DOHH2 (cell line): ENCODE measurements around the gene DOHH.

Experiments used
- H3F3A ChIP-seq: fragments of 200-600 bp; sonication (generic), shearing (Covaris generic); 2 replicates; pipeline ENCODE4 v1.6.0; 2016; ENCODE audit warnings: antibody characterized with exemption, mild to moderate bottlenecking; ENCODE audit not compliant: control insufficient read depth, insufficient read depth
- H3K27ac ChIP-seq: fragments of 200-600 bp; sonication (generic); 2 replicates; pipeline ENCODE4 v1.5.1; 2014; ENCODE audit warnings: low read depth, mild to moderate bottlenecking, low read length, moderate library complexity
- H3K27me3 ChIP-seq: fragments of 200-600 bp; sonication (generic); 2 replicates; pipeline ENCODE4 v1.6.1; 2014; ENCODE audit warnings: mild to moderate bottlenecking, low read length, mixed read lengths; ENCODE audit not compliant: control insufficient read depth
- H3K36me3 ChIP-seq: fragments of 200-600 bp; sonication (generic); 2 replicates; pipeline ENCODE4 v1.6.1; 2014; ENCODE audit warnings: mild to moderate bottlenecking, low read length, moderate library complexity, mixed read lengths; ENCODE audit not compliant: control insufficient read depth
- H3K4me1 ChIP-seq: fragments of 200-600 bp; sonication (generic); 2 replicates; pipeline ENCODE4 v1.6.1; 2014; ENCODE audit warnings: mild to moderate bottlenecking, low read length, mixed read lengths; ENCODE audit not compliant: control insufficient read depth
- H3K4me2 ChIP-seq: fragments of 200-600 bp; sonication (generic); 2 replicates; pipeline ENCODE4 v1.6.0; 2014; ENCODE audit warnings: mild to moderate bottlenecking, low read length, moderate library complexity
- H3K4me3 ChIP-seq: fragments of 200-600 bp; sonication (generic); 2 replicates; pipeline ENCODE4 v1.5.1; 2014; ENCODE audit warnings: mild to moderate bottlenecking, low read length, mixed read lengths
- H3K79me2 ChIP-seq: fragments of 200-600 bp; sonication (generic); 2 replicates; pipeline ENCODE4 v1.6.1; 2014; ENCODE audit warnings: mild to moderate bottlenecking, low read length, mixed read lengths; ENCODE audit not compliant: control insufficient read depth
- H3K9me2 ChIP-seq: fragments of 200-600 bp; sonication (generic); replicated peaks from 2 replicates; pipeline ENCODE4 v1.6.1; 2014; ENCODE audit warnings: mild to moderate bottlenecking, low read length, mixed read lengths; ENCODE audit not compliant: control insufficient read depth
- H3K9me3 ChIP-seq: fragments of 200-600 bp; sonication (generic); 2 replicates; pipeline ENCODE4 v1.6.1; 2014; ENCODE audit warnings: antibody characterized with exemption, low read length, mixed read lengths; ENCODE audit not compliant: control insufficient read depth, insufficient read depth
- H4K20me1 ChIP-seq: fragments of 200-600 bp; sonication (generic); 2 replicates; pipeline ENCODE4 v1.6.0; 2014; ENCODE audit warnings: low read depth, mild to moderate bottlenecking, antibody characterized with exemption, low read length, moderate library complexity; ENCODE audit not compliant: control insufficient read depth, insufficient read depth
- CTCF ChIP-seq: fragments of 200-600 bp; sonication (generic); IDR thresholded peaks from one replicate; pipeline ENCODE4 v1.5.1; 2014; ENCODE audit warnings: antibody characterized with exemption, mild to moderate bottlenecking, low read depth, low read length; ENCODE audit not compliant: poor library complexity, severe bottlenecking
- EZH2phosphoT487 ChIP-seq: fragments of 200-600 bp; sonication (generic); IDR thresholded peaks from 2 replicates; pipeline ENCODE4 v1.6.1; 2017; ENCODE audit warnings: borderline replicate concordance, mild to moderate bottlenecking, antibody characterized with exemption, low read length, moderate library complexity, mixed read lengths

The DOHH gene

DNA sequence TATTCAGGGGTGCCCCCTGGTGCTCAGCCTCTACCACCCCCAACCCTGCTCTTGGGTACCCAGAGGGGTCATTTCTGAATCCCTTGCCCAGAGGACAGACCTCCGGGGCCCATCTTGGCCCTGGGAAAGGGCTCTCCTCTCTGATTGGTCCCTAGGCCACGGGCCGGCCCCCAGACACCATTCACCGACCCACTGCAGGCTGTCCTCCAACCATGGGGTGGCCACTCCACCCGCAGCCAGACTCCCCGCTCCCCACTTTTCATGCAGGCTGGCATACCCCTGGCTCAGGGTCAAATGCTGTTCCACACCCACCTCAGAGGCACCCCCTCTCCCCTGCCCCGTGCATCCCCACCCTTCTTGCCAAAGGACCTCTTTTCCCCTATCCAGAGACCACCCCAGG is 34.9 kb downstream of the DOHH start:
- Histone ChIP-seq H3K27ac (no peak overlapping the region), H3K9me3 (0 out of 2 replicates have a peak, but pooled peaks cover 2% of the 10 kb centered on the region), H3F3A (no peaks in the 10 kb centered on the region), H3K79me2 (no peaks in the 10 kb centered on the region), H3K9me2 (no peaks in the 10 kb centered on the region), H3K4me2 (no peak overlapping the region), H4K20me1 (no peaks in the 10 kb centered on the region), H3K27me3 (no peaks in the 10 kb centered on the region), H3K4me3 (no peak overlapping the region), H3K36me3 (no peaks in the 10 kb centered on the region), H3K4me1 (no peaks in the 10 kb centered on the region)
- no peak for TF ChIP-seq EZH2phosphoT487

GRCh38 chr19:3464587-3465235 is 35.8 kb downstream of the DOHH start:
- no peaks in the 10 kb centered on the region for H3K4me1 ChIP-seq
- H3K79me2 ChIP-seq, result no peaks in the 10 kb centered on the region

DNA sequence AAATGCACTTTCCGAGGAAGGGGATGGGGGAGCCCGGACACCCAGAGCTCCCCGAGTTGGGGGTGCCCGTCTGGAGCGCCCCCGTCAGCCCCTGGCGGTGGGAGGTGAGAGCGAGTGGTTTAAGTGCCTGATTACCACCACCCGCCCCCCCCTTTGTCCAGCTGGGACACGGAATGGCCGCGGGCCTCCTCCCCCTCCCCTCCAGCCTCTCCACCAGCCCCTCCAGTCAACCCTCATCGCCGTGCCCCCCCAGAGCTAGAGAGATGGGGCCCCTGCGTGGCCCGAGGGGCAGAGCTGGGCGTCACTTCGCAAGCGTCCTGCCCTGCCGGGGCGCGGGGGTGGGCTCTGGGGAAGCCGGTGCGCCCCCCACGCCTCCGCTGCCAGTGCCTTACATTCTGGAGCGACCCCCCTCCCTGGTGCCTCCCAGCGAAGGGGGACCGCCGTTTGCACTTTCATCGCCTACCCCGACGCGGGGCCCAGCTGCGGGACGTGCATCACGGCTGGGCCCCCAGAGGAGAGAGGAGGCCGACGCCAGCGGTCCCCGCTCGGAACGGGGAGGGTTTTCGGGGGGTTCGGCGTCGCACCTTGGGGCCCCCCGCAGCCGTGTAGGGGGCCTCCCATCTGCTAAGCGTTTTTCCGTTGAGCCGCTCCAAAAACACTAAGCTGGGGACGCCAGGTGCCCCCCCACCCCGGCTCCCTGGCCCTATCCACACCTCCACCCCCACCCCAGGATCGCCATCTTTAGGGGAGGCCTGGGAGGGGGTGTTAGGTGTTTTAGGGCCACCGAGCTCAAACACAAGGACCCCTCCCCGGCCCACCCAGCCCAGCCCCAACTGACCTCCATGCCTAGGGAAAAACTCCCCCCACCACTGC is 36.5 kb downstream of the DOHH start:
- Histone ChIP-seq H3K4me2 (no peak overlapping the region), H4K20me1 (no peaks in the 10 kb centered on the region), H3K36me3 (no peaks in the 10 kb centered on the region), H3F3A (no peaks in the 10 kb centered on the region), H3K4me1 (no peaks in the 10 kb centered on the region), H3K4me3 (no peak overlapping the region), H3K9me2 (no peaks in the 10 kb centered on the region), H3K9me3 (0 out of 2 replicates have a peak, but pooled peaks cover 2% of the 10 kb centered on the region), H3K27me3 (no peaks in the 10 kb centered on the region), H3K27ac (no peak overlapping the region), H3K79me2 (no peaks in the 10 kb centered on the region)
- TF ChIP-seq CTCF (no peak), EZH2phosphoT487 (no peak)

More at GRCh38 chr19:3464587-3465235, 35.8 kb downstream of the DOHH start:
- TF ChIP-seq EZH2phosphoT487 (no peak), CTCF (no peak)
- no peaks in the 10 kb centered on the region for H3F3A ChIP-seq
- H3K9me2 ChIP-seq, result no peaks in the 10 kb centered on the region
- H3K4me2 ChIP-seq, result no peak overlapping the region
- H3K27ac ChIP-seq, result no peak overlapping the region
- no peak overlapping the region for H3K4me3 ChIP-seq
- H3K9me3 ChIP-seq, result 0 out of 2 replicates have a peak, but pooled peaks cover 2% of the 10 kb centered on the region
- H4K20me1 ChIP-seq, result no peaks in the 10 kb centered on the region
- no peaks in the 10 kb centered on the region for H3K36me3 ChIP-seq
- no peaks in the 10 kb centered on the region for H3K27me3 ChIP-seq
